Left forelimb (tissue), 1 donor: ENCODE data around the gene SPECC1L.
A peak's percentile ranks its signal among the peaks of the same experiment; 100 is the strongest.
"Not testable (repeated sequence)": the region's sequence is repeated elsewhere in the genome, so short reads cannot be mapped to it uniquely, and the experiment has no call there.

Experiments used
- DNase-seq: peaks from one replicate; pipeline ENCODE4 v3.0.0-alpha.2; 2018; ENCODE audit warnings: low spot score

SPECC1L gene, protein sequence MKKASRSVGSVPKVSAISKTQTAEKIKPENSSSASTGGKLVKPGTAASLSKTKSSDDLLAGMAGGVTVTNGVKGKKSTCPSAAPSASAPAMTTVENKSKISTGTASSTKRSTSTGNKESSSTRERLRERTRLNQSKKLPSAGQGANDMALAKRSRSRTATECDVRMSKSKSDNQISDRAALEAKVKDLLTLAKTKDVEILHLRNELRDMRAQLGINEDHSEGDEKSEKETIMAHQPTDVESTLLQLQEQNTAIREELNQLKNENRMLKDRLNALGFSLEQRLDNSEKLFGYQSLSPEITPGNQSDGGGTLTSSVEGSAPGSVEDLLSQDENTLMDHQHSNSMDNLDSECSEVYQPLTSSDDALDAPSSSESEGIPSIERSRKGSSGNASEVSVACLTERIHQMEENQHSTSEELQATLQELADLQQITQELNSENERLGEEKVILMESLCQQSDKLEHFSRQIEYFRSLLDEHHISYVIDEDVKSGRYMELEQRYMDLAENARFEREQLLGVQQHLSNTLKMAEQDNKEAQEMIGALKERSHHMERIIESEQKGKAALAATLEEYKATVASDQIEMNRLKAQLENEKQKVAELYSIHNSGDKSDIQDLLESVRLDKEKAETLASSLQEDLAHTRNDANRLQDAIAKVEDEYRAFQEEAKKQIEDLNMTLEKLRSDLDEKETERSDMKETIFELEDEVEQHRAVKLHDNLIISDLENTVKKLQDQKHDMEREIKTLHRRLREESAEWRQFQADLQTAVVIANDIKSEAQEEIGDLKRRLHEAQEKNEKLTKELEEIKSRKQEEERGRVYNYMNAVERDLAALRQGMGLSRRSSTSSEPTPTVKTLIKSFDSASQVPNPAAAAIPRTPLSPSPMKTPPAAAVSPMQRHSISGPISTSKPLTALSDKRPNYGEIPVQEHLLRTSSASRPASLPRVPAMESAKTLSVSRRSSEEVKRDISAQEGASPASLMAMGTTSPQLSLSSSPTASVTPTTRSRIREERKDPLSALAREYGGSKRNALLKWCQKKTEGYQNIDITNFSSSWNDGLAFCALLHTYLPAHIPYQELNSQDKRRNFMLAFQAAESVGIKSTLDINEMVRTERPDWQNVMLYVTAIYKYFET

DNA sequence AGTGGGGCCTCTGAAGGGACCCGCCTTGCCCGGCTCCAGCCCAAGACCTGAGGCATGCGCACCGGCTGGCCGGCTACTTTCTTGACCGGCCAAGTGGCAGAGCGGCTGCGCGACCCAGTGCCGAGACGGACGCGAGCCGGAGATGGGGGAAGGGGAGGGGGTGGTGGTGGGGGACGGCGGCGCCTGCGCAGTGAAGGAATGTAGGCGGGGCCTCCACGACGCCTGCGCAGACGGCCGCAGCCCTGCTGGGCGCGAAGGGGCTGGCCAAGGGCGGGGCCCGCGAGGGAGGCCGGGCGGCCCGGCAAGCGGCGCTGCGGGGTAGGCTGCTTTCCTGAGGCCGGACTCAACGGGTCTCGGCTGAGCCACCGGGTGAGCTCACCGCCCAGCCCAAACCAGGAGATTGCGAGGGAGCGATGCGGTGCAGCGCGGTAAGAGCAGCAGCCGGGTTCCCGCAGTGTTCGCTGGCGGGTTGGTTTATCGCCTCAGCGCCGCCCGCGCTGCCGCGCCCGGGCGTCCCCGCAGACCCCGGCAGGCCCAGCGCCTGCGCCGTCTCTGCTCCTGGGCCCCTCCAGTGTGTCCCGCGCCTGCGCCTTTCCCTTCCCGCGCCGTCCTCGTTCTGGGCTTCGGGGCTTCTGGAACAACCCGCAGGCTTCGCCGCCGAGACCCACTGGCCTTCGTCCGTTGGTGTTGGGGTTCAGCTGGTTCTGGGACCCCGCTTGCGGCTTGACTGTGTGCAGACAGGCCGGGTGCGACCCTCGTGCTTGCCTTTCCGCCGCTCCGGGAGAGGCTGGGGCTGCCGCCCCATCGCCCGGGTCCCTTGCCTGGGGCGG, at the start of gene SPECC1L:
TSS of gene SPECC1L (plus strand) at position 276 of the 830 bp plus-strand sequence. CDS start 31,401 bp downstream, outside the sequence.
- DNase-seq: peak; percentile 99

DNA sequence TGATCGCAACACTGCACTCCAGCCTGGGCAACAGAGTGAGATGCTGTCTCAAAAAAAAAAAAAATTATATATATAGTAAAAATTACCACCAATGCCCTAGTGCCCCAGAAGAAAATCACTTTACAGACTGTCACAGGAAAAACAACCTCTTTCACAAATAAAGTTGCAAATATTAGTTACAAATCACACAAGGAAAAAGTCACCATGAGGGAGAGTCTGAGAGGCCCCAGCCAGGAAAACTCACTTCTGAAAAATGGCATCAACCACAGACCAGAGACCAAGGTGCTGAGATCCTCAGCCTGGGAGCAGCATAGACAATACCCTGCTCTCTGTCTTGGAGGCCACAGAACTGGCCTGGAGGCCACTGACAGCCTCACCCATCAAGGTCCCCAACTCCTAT, 46.2 kb upstream of the SPECC1L start:
- DNase-seq: no peak

DNA sequence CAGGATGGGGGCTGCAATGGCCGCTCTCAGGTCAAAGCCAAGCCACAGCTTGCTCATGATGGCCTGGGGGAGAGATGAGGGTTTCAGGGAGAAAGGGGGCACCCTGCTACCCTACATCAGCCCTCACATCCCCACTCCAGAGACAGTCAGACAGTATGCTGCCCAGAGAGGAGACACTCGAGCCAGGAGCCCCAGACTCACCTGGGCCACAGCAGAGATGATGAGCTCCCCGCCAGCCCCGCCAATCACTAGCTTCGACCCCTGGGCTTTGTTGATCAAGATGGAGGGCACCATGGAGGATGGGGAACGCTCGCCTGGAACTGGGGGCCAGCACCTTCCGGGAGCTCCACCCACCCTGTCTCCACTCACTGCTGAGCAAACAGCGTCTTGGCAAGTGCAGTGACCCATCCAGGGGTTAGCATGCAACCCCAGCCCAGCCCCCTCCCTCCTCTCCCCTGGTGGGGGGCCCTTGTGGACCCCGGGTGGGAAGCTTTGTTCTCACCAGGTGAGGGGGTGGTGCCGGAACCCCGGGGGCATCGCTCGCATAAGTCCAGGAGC, 45.5 kb upstream of the SPECC1L start:
- no peak for DNase-seq

- no peak for DNase-seq
Measured at GRCh38 chr22:24225951-24226350, 44.7 kb upstream of the SPECC1L start.

DNA sequence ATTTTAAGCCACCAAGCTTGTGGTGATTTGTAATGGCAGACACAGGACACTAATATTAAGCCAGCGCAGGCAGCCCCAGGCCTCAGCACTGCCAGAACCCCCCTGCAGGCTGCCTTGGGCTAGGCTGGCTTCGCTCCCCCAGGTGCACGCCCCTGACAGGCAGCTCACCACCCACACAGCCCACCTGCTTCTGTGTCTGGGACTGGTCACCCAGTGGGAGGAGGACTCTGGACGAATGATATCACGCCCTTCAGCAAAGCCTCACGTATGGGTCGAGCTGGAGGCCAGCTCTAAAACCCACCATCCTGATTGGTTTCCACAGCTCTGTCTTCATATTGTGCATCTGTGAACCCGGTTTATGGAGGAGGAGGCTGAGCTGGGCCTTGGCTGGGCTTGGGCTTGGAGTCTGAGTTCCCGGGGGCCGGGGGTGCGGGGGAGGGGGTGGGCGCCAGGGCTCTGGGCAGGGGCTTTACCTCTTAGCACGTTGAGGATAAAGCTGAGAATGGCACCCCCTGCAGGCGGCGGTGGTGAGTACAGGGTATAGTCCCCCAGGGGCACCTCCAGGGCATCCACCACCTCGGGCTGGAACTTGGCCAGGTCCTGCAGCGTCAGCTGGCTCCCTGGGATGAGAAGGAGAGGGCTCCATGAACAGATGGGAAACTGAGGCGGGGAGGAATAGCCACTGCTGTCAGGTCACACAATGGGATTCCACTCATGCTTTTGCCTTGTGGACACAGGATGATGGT, 39.5 kb upstream of the SPECC1L start:
- no peak for DNase-seq

- no peak for DNase-seq
Measured at GRCh38 chr22:24231706-24232105, 38.9 kb upstream of the SPECC1L start.

DNA sequence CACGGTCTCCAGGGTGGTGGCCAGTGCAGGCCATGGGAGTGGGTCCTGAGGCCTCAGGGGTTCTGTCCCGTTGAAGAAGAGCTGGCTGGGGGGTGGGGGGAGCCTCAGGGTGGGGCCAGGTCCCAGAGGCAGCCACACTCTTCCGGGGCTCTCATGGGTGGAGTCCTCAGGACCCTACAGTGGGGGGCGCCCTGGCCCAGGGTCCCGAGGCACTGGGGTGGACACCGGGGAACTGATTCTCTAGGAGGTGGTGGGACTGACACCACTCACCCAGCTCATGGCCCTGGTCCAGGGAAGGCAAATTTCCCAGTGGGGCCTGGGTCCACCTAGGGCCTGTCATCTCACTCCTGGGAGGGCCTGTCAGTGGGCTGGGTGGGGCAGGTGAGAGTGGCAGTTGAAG, 38.5 kb upstream of the SPECC1L start:
- no peak for DNase-seq

DNA sequence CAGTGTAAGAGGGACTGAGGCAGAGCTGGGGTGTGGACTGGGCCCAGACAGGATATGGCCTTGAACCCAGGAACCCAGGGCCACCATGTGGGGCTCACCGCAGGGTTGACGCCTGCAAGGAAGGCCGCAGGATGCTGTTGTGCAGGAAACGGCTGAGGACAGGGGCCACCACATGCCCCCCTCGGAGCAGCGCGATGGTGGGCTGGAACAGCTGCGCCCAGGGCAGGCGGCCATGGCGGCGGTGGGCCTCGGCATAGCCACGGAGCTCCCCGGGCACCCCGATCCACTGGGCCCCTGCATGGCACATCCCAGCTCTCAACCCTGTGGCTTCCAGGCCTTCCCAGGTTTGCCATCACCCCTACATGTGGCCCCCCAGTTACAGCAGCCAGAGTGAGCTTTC, 37.9 kb upstream of the SPECC1L start:
- no peak for DNase-seq

DNA sequence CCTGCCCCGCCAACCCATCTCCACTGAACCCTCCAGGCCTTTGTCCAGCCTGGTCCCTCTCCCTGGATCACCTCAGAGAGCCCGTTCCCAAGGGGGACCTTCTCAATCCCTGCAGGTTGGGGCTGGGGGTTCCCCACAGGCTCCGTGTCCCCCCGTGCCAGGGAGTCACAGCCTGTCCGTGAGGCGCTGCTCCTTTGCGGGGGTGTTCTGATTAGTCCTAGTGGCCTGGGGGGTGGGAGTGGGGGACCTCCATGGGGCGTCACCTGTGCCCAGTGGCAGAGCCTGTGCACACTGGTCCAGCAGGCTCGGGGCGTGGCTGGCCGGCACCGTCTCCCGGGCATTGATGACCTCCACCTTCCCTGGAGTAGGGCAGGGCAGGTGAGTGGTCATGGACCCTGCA, 37.4 kb upstream of the SPECC1L start:
- no peak for DNase-seq

DNA sequence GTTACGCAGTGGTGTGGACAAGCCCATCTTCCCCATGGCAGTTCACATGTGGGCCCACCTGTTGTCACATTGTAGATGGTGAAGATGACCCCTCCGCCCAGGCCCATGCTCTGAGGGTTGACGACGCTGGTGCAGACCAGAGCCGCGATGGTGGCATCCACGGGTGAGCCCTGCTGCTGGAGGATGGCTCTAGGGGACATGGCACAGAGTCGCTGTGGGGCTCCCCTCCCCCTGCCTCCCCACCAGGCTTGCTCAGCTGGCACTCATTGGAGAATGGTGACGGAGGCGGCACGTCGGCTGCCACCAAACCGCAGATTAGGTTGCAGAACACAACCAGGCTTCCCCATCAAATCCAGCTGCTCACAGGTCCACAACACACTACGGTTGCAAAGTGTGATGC, 36.8 kb upstream of the SPECC1L start:
- DNase-seq: no peak

GRCh38 chr22:24235315-24235714, 35.3 kb upstream of the SPECC1L start:
- DNase-seq: no peak

DNA sequence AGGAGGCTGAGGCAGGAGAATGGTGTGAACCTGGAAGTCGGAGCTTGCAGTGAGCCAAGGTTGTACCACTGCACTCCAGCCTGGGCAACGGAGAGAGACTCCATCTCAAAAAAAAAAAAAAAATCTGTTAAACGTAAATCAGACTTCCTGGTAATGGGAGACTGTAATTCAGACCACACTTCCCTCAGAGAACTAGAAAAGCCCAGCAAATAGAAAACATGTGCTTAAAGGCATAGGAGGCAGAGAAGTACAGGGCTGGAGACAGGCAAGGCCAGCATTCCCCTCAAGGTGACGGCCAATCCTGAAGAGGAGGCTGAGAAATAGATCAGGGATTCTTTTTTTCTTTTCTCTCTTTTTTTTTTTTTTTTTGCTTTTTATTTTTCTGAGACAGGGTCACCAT, 34.0 kb upstream of the SPECC1L start:
- no peak for DNase-seq

DNA sequence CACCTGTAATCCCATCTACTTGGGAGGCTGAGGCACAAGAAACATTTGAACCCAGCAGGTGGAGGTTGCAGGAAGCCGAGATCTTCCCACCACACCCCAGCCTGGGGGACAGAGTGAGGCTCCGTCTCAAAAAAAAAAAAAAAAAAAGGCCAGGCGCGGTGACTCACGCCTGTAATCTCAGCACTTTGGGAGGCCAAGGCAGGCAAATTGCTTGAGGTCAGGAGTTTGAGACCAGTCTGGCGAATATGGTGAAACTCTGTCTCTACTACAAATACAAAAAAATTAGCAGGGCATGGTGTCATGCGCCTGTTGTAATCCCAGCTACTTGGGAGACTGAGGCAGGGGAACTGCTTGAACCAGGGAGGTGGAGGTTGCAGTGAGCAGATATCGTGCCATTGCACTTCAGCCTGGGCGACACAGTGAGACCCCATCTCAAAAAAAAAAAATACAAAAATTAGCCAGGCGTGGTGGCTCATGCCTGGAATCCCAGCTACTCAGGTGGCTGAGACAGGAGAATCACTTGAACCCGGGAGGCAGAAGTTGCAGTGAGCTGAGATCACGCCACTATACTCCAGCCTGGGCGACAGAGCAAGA, 32.4 kb upstream of the SPECC1L start:
- not testable (repeated sequence) for DNase-seq

DNA sequence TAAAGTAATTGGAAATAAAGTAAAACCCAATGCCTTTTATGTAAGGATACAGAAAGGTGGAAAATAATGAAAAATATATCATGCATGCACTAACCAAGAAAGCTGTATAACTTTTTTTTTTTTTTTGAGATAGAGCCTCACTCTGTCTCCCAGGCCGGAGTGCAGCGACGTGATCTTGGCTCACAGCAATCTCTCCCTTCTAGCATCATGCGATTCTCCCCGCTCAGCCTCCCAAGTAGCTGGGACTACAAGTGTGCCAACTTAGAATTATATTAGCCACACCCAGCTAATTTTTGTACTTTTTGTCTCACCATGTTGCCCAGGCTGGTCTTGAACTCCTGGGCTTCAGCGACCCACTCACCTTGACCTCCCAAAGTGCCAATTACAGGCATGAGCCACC, 30.2 kb upstream of the SPECC1L start:
- no peak for DNase-seq

DNA sequence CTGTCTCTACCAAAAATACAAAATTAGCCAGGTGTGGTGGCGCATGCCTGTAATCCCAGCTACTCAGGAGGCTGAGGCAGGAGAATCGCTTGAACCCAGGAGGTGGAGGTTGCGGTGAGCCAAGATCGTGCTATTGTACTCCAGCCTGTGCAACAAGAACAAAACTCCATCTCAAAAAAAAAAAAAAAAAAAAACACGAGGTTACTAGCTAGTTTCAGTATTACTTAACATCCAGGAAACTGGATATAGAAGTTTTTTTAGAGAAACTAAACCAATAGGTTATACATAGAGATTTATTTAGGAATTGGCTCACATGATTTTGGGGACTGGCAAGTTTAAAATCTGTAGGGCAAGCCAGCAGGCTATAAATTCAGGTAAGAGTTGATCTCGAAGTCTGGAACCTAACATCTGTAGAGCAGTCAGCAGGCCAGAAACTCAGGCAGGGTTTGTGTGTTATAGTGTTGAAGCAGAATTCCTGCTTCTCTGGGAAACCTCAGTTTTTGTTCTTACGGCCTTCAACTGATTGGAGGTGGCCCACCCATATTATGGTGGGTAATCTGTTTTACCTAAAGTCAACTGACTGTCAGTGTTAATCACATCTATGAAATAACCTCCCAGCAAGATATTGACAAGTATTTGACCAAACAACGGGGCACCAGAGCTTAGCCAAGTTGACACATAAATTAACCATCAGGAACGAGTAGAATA, 29.5 kb upstream of the SPECC1L start:
- not testable (repeated sequence) for DNase-seq

DNA sequence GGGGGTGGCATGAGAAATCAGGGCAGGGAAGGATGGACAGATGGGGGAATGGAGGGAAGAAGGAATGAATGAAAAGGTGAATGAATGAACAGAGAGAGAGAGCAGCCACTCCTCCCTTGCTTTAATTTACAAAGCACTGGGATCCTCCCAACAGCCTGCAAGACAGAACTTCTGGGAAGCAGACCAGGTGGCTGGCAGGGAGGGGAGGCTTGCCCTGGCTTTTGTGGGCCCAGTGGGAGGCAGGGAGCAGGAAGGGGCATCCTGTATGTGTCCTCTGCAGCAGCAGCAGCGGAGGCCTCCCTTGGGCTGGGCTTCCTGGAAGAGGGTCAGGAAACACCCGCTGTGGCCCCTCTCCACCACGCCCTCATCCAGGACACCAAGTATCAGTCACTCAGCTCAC, 27.2 kb upstream of the SPECC1L start:
- not testable (repeated sequence) for DNase-seq

- no peak for DNase-seq
Measured at GRCh38 chr22:24244144-24244787, 26.4 kb upstream of the SPECC1L start.

- DNase-seq: not testable (repeated sequence)
Measured at GRCh38 chr22:24245030-24245431, 25.6 kb upstream of the SPECC1L start, which contains the start of gene GGT5. TSS of gene GGT5 (minus strand) at chr22:24245082. CDS start at chr22:24244725, 357 bp downstream.
